Measurements from ENCODE around the gene SNX10.

DNA sequence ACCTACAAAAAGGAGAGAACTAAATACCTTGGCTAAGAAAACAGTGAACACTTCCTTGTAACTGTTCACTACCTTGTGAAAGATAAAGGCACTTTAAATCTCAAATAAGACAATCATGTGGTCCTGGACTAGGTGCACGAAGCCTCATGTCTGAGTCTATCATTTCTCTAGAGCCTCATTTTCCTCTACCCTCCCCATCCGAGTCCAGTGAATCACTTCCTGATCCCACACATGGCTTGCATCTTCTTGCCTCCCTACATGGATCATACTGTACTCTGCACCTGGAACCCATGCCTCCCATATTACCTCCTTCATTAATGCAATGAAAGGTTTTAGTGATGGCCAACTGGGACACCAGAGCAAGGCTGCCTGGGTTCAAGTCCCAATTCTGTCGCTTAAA is 34.5 kb downstream of the SNX10 start:
- TF ChIP-seq FOXK2 (IDR thresholded peaks at IDR 0.05) (no peak), ZNF384 (IDR thresholded peaks at IDR 0.05) (no peak), FOXM1 (IDR thresholded peaks at IDR 0.05; ENCODE audit: borderline replicate concordance) (no peak), LEF1 (IDR thresholded peaks at IDR 0.05; ENCODE audit: borderline replicate concordance) (no peak), ARNT (IDR thresholded peaks at IDR 0.05) (no peak)

Measured in HEK293T (cell line).